ENCODE data around the gene DRAM1. TPM values are rescaled to one million over a fixed set of nuclear protein-coding genes. Genes with fewer than 3 reads are reported as not detected.

The DRAM1 gene
- polyA plus RNA-seq, 1 of the 3 experiments (the other 2 are of a cell fraction): 37.4 TPM

- POLR2A ChIA-PET: no interaction called here
- DNase-seq: no peak
- 23% methylated on average over 1 of the region's 1 CpG for WGBS (ENCODE audit: low lambda C conversion rate)
- no peak for TF ChIP-seq SIN3A (IDR thresholded peaks at IDR 0.05; ENCODE audit: borderline replicate concordance, low read depth, low read length)
- TF ChIP-seq TCF12 (IDR thresholded peaks at IDR 0.05): peak; percentile 84
- TF ChIP-seq ELF1 (IDR thresholded peaks at IDR 0.05): no peak
- TF ChIP-seq NRF1 (IDR thresholded peaks at IDR 0.05; ENCODE audit: low read depth, low read length): no peak
- TF ChIP-seq NFIC (IDR thresholded peaks at IDR 0.05; ENCODE audit: borderline replicate concordance): peak; percentile 43
- no peak for TF ChIP-seq MXI1 (IDR thresholded peaks at IDR 0.05; ENCODE audit: low read depth, low read length)
- peak; percentile 86; the same call in 1 of the 2 replicates for TF ChIP-seq FOSL2 (IDR thresholded peaks at IDR 0.05; ENCODE audit: borderline replicate concordance, low read depth)
- TF ChIP-seq FOXM1 (IDR thresholded peaks at IDR 0.05; ENCODE audit: low read depth): 0 out of 2 replicates have a peak, but pooled peaks have one; percentile 48
- TF ChIP-seq RAD21 (IDR thresholded peaks at IDR 0.05; ENCODE audit: low read length): no peak
- TF ChIP-seq TEAD4 (IDR thresholded peaks at IDR 0.05; ENCODE audit: borderline replicate concordance, insufficient read depth): peak; percentile 79; the same call in 1 of the 2 replicates
- no peak for TF ChIP-seq TAF1 (IDR thresholded peaks at IDR 0.05; ENCODE audit: borderline replicate concordance, low read depth, low read length)
- no peak for TF ChIP-seq SMC3 (IDR thresholded peaks at IDR 0.05; ENCODE audit: low read depth, low read length)
- no peak for TF ChIP-seq USF2 (IDR thresholded peaks at IDR 0.05; ENCODE audit: borderline replicate concordance, low read depth, low read length)
- no peak for TF ChIP-seq GATA2 (CRISPR knock-in tag; IDR thresholded peaks at IDR 0.05)
- TF ChIP-seq POLR2AphosphoS5 (IDR thresholded peaks at IDR 0.05; ENCODE audit: low read depth, low read length): no peak; the same call in 1 of the 2 replicates
- no peak for TF ChIP-seq EZH2phosphoT487 (IDR thresholded peaks at IDR 0.05; ENCODE audit: borderline replicate concordance, low read depth)
- no peak for TF ChIP-seq YY1 (IDR thresholded peaks at IDR 0.05; ENCODE audit: low read depth)
- TF ChIP-seq CTCF (IDR thresholded peaks at IDR 0.05): no peak
- TF ChIP-seq ZBTB33 (IDR thresholded peaks at IDR 0.05; ENCODE audit: borderline replicate concordance, low read depth): no peak
- TF ChIP-seq GABPA (IDR thresholded peaks at IDR 0.05; ENCODE audit: low read depth): no peak
- no peak for TF ChIP-seq RFX5 (IDR thresholded peaks at IDR 0.05; ENCODE audit: low read length)
- peak; percentile 64 to 90 for TF ChIP-seq EP300 (IDR thresholded peaks at IDR 0.05; ENCODE audit: borderline replicate concordance in 1 of 2, low read depth in 1 of 2, low read length in 1 of 2)
- TF ChIP-seq MEF2A (IDR thresholded peaks at IDR 0.05; ENCODE audit: borderline replicate concordance, low read depth): peak; percentile 27; the same call in 1 of the 2 replicates
- TF ChIP-seq JUND (IDR thresholded peaks at IDR 0.05): peak; percentile 82
- TF ChIP-seq USF1 (IDR thresholded peaks at IDR 0.05; ENCODE audit: borderline replicate concordance, low read depth): peak; percentile 47; the same call in 1 of the 2 replicates
- no peak for TF ChIP-seq FOXJ3 (CRISPR knock-in tag; IDR thresholded peaks at IDR 0.05)
- no peak for TF ChIP-seq CHD2 (IDR thresholded peaks at IDR 0.05; ENCODE audit: low read length, partially characterized antibody)
- TF ChIP-seq IRF3 (IDR thresholded peaks at IDR 0.05; ENCODE audit: low read depth, low read length): no peak
- peak; percentile 95 for TF ChIP-seq RXRA (IDR thresholded peaks at IDR 0.05; ENCODE audit: borderline replicate concordance, low read depth)
Measured at GRCh38 chr12:101857043-101857558, 20.3 kb upstream of the DRAM1 start.

More at GRCh38 chr12:101857043-101857558, 20.3 kb upstream of the DRAM1 start:
- Histone ChIP-seq H4K20me1 (ENCODE audit: insufficient read depth) (no peaks in the 10 kb centered on the region), H3K9me3 (no peaks in the 10 kb centered on the region), H3F3A (replicated peaks; ENCODE audit: insufficient read depth) (peaks cover 29% of the 10 kb centered on the region), H3K4me2 (peak overlapping the region; percentile 10; the same call in 1 of the 2 replicates), H3K36me3 (replicated peaks in 1 of 2; ENCODE audit: control insufficient read depth in 1 of 2, insufficient read depth in 2 of 2, low read length in 1 of 2) (no peaks in the 10 kb centered on the region), H3K4me1 (ENCODE audit: control insufficient read depth in 1 of 2, insufficient read depth in 2 of 2, low read depth in 1 of 2, low read length in 1 of 2) (peaks cover 0 to 37% of the 10 kb centered on the region in 2 experiments; a peak in 2 of 4 replicates), H3K27ac (ENCODE audit: low read depth in 2 of 2, low read length in 1 of 2) (peak overlapping the region; percentile 12 to 62; a peak in 3 of 4 replicates), H3K4me3 (ENCODE audit: low read depth in 2 of 2, low read length in 1 of 2) (no peak overlapping the region), H3K27me3 (ENCODE audit: insufficient read depth) (no peaks in the 10 kb centered on the region), H3K9ac (peak overlapping the region; percentile 25; the same call in 1 of the 2 replicates), H2AFZ (ENCODE audit: low read depth) (peak overlapping the region; percentile 31), H3K79me2 (ENCODE audit: insufficient read depth) (no peaks in the 10 kb centered on the region), H3K9me2 (no peaks in the 10 kb centered on the region)
- CTCF ChIA-PET: no interaction called here

Measured in SK-N-SH (cell line).